Measurements from ENCODE around the gene RFX1.

Gene RFX1

GRCh38 chr19:13965926-13966683 is 40.0 kb downstream of the RFX1 start:
- no peak for DNase-seq (ENCODE audit: low read depth)
- H3K4me3 ChIP-seq (ENCODE audit: low read depth, low read length), result no peak overlapping the region
- TF ChIP-seq POLR2A (IDR thresholded peaks at IDR 0.05; ENCODE audit: extremely low read depth, insufficient read length) (no peak), CTCF (IDR thresholded peaks at IDR 0.05; ENCODE audit: low read depth, low read length) (no peak), MYC (IDR thresholded peaks at IDR 0.05; ENCODE audit: low read depth, low read length) (no peak)
- TF ChIP-seq, protein P1, sequence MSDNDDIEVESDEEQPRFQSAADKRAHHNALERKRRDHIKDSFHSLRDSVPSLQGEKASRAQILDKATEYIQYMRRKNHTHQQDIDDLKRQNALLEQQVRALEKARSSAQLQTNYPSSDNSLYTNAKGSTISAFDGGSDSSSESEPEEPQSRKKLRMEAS (IDR thresholded peaks at IDR 0.05; ENCODE audit: low read depth, low read length), result no peak

DNA sequence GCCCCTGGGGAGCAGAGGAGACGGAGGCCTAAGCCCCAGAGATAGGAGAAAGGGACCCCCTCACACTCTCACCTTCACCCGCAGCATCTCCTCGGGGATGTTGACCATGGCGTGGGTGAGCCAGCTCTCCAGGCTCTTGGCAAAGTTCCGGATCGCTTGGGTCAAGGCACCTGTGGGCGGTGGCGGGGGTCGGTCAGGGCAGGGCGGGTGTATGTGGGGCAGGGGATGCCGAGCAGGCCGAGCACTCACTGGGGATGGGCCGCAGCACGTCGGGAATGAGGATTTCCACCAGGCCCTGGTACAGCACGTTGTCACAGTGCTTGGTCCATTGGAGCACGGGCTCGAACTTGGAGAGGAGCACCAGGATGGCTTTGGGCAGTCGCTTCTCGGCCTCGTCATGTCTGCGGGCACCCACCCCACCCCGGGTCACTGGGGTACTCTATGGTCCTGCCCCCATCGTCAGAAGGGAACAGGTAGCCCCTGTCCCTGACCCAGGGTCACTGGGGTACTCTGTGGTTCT is 40.7 kb downstream of the RFX1 start:
- TF ChIP-seq MYC (IDR thresholded peaks at IDR 0.05; ENCODE audit: low read depth, low read length), result no peak
- TF ChIP-seq, protein P1 (IDR thresholded peaks at IDR 0.05; ENCODE audit: low read depth, low read length), result no peak
- no peak for TF ChIP-seq POLR2A (IDR thresholded peaks at IDR 0.05; ENCODE audit: extremely low read depth, insufficient read length)
- no peak for TF ChIP-seq CTCF (IDR thresholded peaks at IDR 0.05; ENCODE audit: low read depth, low read length)
- H3K4me3 ChIP-seq (ENCODE audit: low read depth, low read length), result no peak overlapping the region
- no peak for DNase-seq (ENCODE audit: low read depth)

DNA sequence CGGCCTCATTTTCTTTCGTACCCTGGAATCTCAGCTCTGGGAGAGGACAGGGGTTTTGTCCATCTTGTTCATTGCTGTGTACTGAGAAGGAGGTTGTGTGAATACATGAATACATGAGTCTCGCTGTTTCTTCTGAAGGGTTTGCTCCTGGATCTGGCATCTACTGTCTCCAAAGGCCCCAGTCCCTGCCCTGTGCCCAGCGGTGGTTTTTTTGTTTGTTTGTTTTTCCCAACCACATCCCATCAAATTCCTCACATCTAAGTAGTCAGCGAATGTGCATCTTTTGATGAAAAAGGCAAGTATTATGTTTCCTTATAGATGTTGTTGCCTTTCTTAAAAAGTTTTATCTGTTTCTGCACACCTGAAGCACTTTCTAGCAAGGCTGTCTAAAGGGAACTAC is 41.3 kb downstream of the RFX1 start:
- no peak overlapping the region for H3K4me3 ChIP-seq (ENCODE audit: low read depth, low read length)
- TF ChIP-seq MYC (IDR thresholded peaks at IDR 0.05; ENCODE audit: low read depth, low read length) (no peak), CTCF (IDR thresholded peaks at IDR 0.05; ENCODE audit: low read depth, low read length) (no peak), POLR2A (IDR thresholded peaks at IDR 0.05; ENCODE audit: extremely low read depth, insufficient read length) (no peak)
- TF ChIP-seq, protein P1 (IDR thresholded peaks at IDR 0.05; ENCODE audit: low read depth, low read length), result no peak
- DNase-seq (ENCODE audit: low read depth), result no peak

DNA sequence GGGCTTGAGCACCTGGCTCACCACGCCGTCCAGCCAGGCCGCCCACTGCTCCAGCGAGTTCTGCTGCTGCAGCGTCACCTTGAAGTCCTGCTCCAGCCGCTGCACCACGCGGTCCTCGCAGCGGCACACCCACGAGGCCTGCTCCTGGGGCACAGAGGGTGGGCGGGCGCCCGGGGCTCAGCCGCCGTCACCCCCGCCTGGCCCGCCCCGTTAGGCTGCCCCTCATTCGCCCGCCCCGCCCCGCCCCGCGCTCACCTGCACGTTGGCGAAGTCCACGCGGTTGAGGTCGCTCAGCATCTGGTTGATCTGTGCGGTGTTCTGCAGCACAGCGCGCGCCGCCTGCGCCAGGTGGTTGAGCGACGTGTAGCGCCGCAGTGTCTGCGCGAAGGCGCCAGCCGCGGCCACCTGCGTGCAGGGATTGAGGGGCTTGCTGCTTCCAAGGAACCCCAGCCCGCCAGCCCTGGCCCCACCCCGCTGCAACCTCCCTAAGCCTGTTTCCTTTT is 42.5 kb downstream of the RFX1 start:
- H3K4me3 ChIP-seq (ENCODE audit: low read depth, low read length), result no peak overlapping the region
- TF ChIP-seq POLR2A (IDR thresholded peaks at IDR 0.05; ENCODE audit: extremely low read depth, insufficient read length) (no peak), CTCF (IDR thresholded peaks at IDR 0.05; ENCODE audit: low read depth, low read length) (no peak), MYC (IDR thresholded peaks at IDR 0.05; ENCODE audit: low read depth, low read length) (no peak)
- TF ChIP-seq, protein P1 (IDR thresholded peaks at IDR 0.05; ENCODE audit: low read depth, low read length), result no peak
- no peak for DNase-seq (ENCODE audit: low read depth)

- no peak for TF ChIP-seq CTCF (IDR thresholded peaks at IDR 0.05; ENCODE audit: low read depth, low read length)
- TF ChIP-seq MYC (IDR thresholded peaks at IDR 0.05; ENCODE audit: low read depth, low read length), result no peak
- no peak for TF ChIP-seq POLR2A (IDR thresholded peaks at IDR 0.05; ENCODE audit: extremely low read depth, insufficient read length)
- TF ChIP-seq, protein P1 (IDR thresholded peaks at IDR 0.05; ENCODE audit: low read depth, low read length), result no peak
- no peak for DNase-seq (ENCODE audit: low read depth)
- H3K4me3 ChIP-seq (ENCODE audit: low read depth, low read length), result no peak overlapping the region
These were observed 43.2 kb downstream of the RFX1 start for GRCh38 chr19:13962699-13963602.

All from NB4 (cell line).